AG04449 (cell line): ENCODE measurements around the gene ATP2C1.

Source experiments
- CTCF ChIA-PET: fragments of 350-600 bp; formaldehyde crosslinking; extraction: SDS; loops from one replicate; lab custom pipeline; 2021; ENCODE audit warnings: antibody characterized with exemption; lab: Yijun Ruan, JAX
- POLR2A ChIA-PET: fragments of 400-600, 350-600 bp; formaldehyde crosslinking; extraction: SDS; loops from one replicate; lab custom pipeline; 2020; ENCODE audit warnings: antibody characterized with exemption, inconsistent platforms; lab: Yijun Ruan, JAX
- DNase-seq: peaks from one replicate; pipeline ENCODE4 v3.0.0-alpha.2; 2010; ENCODE audit warnings: low read depth, low spot score
- H3K4me3 ChIP-seq: 2 replicates; pipeline ENCODE4 v1.5.1; 2011; ENCODE audit warnings: low read depth, mild to moderate bottlenecking, control low read depth, low read length
- TF ChIP-seq, protein P1 (sequence below): IDR thresholded peaks from one replicate; pipeline ENCODE4 v1.5.1; 2011; ENCODE audit warnings: mild to moderate bottlenecking, moderate library complexity, low read length, control low read depth, inconsistent platforms; ENCODE audit not compliant: insufficient read depth; ENCODE audit errors: missing control alignments

Gene ATP2C1

DNA sequence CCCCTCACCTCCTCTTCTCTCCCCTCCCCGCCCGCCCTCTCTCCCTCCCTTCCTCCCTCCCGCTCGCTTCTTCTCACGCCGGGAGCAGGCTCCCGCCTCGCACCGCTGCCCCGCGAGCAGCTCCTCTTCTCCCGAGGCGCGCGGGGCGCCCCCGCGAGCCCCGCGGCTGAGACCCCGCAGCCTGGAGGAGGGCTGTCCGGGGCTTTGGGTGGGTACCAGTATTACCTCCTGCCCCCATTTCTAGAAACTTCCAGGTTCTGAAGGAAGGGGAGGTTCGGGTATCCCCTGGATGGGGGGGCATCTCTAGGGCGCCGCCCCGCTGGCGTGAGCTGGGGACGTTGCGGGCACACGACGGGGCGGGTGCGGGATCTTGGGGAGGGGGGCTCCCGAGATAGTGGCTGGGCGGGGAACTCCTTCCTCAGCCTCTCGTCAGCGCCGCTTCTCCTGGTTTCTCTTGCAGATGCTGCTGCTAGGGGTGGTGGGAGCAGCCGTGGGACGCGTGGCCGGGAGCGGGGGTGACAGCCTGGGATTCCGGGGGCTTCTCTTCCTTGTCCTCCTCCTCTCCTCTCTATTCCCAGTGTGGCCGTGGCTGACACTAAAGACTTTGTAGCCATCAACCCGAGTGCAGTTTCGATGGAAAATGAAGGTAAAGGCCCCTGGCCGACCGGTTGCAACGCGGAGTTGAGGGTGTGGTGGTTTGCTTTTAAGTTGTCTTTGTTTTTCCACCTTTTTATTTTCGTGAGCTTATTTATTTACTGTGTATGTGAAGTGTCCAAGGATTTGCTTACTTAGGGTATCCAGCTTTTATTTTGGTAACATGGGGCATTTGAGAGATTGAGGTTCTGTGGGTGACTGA is 474 bp downstream of the ATP2C1 start:
- ChIA-PET CTCF (interaction anchor here (1.0 to 3.5 kb wide), 20 partner anchors 9 to 620 kb away, joined by 3 to 33 read pairs (median 6); no protein-coding TSS in a partner anchor), POLR2A (interaction anchor here (1.0 to 2.1 kb wide), 5 partner anchors 24 to 147 kb away, joined by 3 to 9 read pairs (median 8); partner anchors contain the start of genes ASTE1, NEK11 and PIK3R4)
- DNase-seq, result no peak
- TF ChIP-seq, protein P1, sequence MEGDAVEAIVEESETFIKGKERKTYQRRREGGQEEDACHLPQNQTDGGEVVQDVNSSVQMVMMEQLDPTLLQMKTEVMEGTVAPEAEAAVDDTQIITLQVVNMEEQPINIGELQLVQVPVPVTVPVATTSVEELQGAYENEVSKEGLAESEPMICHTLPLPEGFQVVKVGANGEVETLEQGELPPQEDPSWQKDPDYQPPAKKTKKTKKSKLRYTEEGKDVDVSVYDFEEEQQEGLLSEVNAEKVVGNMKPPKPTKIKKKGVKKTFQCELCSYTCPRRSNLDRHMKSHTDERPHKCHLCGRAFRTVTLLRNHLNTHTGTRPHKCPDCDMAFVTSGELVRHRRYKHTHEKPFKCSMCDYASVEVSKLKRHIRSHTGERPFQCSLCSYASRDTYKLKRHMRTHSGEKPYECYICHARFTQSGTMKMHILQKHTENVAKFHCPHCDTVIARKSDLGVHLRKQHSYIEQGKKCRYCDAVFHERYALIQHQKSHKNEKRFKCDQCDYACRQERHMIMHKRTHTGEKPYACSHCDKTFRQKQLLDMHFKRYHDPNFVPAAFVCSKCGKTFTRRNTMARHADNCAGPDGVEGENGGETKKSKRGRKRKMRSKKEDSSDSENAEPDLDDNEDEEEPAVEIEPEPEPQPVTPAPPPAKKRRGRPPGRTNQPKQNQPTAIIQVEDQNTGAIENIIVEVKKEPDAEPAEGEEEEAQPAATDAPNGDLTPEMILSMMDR, result peak; percentile 1
- H3K4me3 ChIP-seq, result peak overlapping the region; percentile 72

DNA sequence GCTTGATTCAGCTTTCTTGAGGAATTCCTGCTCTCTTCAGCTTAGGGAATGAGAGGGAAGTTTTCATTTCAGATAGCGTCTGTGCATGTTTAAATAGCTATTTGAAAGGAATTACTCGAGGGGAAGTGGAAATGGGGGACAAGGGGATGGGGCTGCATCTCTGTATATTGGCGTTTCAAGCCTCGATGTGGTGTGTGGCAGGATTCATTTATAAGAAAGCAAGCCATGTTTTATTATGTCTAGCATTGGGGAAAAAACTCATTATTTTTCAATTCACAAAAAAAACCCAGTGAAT is 1.0 kb downstream of the ATP2C1 start:
- peak overlapping the region; percentile 72 for H3K4me3 ChIP-seq
- TF ChIP-seq, protein P1, result no peak
- no peak for DNase-seq
- POLR2A ChIA-PET, result no interaction called here
- CTCF ChIA-PET, result interaction anchor here (1.2 to 3.5 kb wide), 4 partner anchors 22 to 618 kb away, joined by 5 to 33 read pairs (median 16); no protein-coding TSS in a partner anchor

DNA sequence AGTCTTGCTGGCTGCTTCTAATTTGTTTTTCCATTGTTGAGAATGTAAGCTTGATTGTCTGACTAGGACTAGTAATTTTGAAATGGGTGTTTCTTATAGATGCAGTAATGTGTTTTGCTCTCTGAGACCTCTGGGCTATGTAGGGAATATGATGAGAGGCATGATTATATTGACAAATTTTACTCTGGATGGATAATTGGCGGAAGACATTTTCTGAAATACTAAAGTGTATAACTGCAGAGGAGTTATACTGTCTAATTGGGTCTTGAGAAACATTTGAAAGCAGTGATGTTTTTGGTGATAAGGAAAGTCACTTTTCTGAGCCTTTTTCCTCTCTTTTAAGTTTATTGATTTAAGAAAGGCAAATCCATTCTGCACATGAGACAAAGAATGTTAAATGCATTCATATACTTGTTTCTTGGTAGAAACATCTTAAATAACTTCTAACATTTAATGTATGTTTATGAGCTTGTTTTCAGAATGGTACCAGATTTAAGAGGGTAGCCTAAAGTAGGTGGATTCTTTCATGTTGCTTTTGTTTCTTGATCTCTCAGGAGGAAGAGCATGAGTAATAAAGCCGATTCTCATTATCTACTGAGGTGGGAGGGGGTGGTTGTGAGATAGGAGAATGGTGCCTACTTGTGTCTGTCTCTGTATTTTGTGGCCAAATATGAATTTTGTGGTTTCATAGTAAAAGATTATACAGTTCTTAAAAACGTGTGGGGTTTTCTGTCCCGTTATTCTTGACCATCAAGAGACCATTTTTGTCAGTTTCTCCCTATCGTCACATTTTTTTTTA is 2.0 kb downstream of the ATP2C1 start:
- peak overlapping the region; percentile 72 for H3K4me3 ChIP-seq
- no peak for DNase-seq
- ChIA-PET POLR2A (no interaction called here), CTCF (interaction anchor here (0.8 to 3.5 kb wide), 4 partner anchors 20 to 136 kb away, joined by 3 to 33 read pairs (median 4); no protein-coding TSS in a partner anchor)
- TF ChIP-seq, protein P1, result no peak

DNA sequence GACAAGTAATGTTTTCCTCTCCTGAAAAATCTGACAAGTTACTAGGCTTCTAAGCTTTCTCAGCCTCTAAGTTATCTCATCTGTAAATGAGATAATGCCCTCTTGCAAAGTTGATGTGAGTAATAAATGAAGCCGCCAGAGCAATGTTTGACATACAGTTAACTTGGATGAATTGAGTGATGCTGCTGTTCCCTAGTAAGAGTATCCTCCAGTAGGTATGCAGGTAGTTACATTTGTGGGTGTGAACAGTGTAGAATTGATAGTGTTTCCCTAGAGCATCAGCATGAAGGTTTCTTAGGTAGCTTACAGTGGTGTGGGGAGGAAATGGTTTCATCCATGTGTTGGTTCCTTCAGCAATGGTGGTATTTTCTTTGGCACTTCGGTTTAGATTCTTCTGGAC is 3.4 kb downstream of the ATP2C1 start:
- POLR2A ChIA-PET, result no interaction called here
- no peak overlapping the region for H3K4me3 ChIP-seq
- CTCF ChIA-PET, result interaction anchor here (1.1 to 1.2 kb wide), 2 partner anchors 20 to 139 kb away, joined by 3 to 4 read pairs; no protein-coding TSS in a partner anchor
- DNase-seq, result no peak
- TF ChIP-seq, protein P1, result no peak

DNA sequence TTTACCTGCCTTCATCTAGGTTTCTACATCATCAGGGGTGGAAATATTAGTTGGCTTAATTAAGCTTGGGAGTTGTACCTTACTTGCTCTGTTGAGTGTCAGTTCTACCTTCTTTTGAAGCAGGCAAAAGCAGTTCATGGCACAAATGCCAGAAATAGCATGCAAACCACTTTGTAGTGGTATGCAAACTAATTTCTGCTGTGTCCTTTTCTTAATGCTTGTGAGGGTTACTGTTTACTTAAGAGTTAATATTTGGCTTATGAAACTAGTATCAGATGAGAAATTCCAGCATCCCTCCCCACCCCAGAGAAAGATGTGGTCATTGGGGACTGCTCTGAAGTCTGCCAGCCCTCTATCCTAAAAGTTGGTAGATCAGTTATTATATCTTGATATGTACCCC is 7.1 kb downstream of the ATP2C1 start:
- no peak for DNase-seq
- TF ChIP-seq, protein P1, result no peak
- ChIA-PET POLR2A (no interaction called here), CTCF (no interaction called here)
- H3K4me3 ChIP-seq, result no peak overlapping the region
